HG02870 (cell line): ENCODE results near the gene LIMS1.
A peak's percentile ranks its signal among the peaks of the same experiment; 100 is the strongest.
"Not testable (repeated sequence)": the region's sequence is repeated elsewhere in the genome, so short reads cannot be mapped to it uniquely, and the experiment has no call there.

Experiments used
- ATAC-seq: cut with Tn5 transposase; IDR thresholded peaks from one replicate; pipeline ENCODE4 v1.9.1; 2021; ENCODE audit warnings: mild to moderate bottlenecking, moderate library complexity; ENCODE audit not compliant: unreplicated experiment

LIMS1 gene

GRCh38 chr2:108585436-108585835, 51.2 kb downstream of the LIMS1 start:
- ATAC-seq, result no peak

GRCh38 chr2:108586116-108586515, 51.8 kb downstream of the LIMS1 start:
- no peak for ATAC-seq

DNA sequence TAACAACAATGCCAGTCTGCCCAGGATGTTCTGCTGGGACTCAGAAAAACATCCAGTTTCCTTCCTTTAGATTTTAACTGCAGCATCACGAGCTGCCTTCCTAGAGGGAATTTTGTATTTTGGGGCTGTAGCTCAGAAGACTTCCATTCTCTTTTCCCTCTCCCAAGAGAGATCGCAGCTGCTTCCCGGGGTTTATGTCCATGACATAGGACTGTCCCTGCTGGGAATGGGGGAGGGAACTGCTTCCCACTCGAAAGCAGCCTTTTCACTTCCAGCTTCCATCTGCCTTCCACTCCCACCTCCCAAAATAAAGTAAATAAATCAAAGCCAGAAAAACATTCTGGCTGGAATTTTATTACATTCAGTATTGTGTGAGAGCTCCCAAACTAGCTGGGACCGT, 52.4 kb downstream of the LIMS1 start:
- no peak for ATAC-seq

DNA sequence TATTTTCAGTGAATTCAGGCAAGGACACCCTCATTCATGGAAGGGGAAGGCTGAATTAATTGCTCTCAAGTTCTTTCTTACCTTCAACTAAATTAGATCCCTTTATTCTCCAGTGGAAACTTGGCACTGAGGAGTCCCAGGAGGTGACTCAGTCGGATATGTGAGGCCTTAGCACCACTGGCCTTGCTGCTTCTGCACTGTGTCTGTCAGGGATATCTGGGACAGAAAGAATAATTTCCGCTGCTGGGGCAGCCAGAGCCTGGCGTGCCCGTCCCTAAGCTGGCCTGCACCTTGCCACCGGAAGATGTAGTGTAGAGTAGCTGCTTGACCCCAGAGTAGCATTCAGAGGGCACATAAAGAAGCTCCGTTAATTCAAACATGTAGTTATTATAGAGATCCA, 53.4 kb downstream of the LIMS1 start:
- ATAC-seq, result no peak

GRCh38 chr2:108588070-108588668, 53.9 kb downstream of the LIMS1 start:
- ATAC-seq, result peak; percentile 35

- no peak for ATAC-seq
Measured at GRCh38 chr2:108589372-108589771, 55.1 kb downstream of the LIMS1 start.

DNA sequence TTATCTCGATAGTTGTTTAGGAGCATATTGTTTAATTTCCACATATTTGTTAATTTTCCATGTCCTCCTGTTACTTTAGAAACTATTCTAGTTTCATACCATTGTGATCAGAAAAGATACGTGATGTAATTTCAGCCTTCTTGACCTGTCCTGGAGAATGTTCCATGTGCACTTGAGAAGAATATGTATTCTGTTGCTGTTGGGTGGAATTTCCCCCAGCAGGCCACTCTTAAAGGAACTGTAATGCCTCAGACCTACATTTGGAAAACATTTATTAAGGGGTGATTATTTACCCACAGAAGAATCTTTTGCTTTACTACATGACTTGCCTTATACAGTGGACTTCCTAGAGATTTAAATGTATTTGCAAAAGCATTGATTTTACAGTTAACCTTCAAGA, 55.5 kb downstream of the LIMS1 start:
- no peak for ATAC-seq

DNA sequence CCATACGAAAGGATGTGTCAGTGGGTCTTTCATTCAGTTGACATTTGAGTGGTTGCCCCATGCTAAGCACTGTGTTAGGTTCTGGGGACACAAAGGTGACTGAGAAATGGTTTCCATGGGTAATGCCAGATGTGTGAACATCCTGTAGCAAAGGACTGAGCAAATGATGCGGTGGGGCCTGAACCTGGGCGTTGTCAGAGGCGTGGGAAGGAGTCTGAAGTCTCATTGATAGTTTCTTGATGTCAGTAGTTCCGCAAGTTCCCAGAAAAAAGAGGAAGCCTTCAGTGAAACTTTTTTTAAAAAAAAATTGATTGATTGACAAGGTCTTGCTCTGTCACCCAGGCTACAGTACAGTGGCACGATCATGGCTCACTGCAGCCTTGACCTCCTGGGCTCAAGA, 56.9 kb downstream of the LIMS1 start:
- peak; percentile 24 for ATAC-seq

DNA sequence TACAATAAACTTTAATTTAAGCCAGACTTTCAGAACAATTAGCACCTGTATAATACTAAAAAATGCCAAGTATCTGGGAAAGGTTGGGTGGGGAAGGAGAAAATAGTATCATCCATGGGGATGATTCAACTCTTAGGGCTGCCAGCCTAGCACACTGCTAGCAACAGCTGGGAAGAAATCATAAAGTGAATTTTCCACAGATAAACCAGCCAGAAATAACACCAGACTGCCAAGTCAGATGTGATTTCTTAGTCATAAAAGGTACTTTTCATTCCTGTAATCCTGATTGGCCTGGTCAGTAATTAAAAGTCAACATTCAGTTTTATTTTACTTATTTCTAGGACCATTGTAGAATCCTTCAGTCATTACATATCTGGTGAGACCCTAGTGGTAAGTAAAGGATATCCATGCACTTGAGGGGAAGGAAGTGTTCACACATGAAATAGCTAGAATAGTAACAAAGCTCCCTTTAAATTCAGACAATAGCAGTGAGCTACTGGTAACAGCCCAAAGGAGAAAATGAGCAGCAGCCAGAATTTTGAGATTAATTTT, 59.4 kb downstream of the LIMS1 start:
- ATAC-seq, result no peak

- ATAC-seq, result peak; percentile 94
Measured at GRCh38 chr2:108594132-108594981, 60.1 kb downstream of the LIMS1 start.

DNA sequence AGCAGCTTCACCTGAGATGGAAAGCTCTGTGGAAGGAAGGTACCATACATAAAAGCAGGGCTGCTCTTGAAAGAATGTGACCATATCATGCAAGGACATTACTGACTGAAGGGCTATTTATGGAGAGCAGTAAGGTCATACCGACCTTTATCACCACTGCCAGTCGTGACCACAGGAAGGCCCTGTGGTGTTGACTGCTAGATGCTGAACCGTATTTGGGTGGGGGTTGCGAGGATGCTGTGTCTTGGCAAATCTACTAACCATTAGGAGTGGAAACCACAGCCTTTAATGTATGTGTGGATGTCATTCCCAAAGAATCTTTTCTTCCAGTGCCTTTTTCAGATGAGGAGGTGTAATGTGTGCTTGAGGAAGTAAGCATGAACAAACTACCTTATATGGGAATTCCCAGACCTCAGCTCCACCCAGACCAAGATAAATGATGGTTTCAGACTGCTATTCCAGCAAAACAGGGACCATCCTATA, 60.8 kb downstream of the LIMS1 start:
- ATAC-seq, result peak; percentile 33

DNA sequence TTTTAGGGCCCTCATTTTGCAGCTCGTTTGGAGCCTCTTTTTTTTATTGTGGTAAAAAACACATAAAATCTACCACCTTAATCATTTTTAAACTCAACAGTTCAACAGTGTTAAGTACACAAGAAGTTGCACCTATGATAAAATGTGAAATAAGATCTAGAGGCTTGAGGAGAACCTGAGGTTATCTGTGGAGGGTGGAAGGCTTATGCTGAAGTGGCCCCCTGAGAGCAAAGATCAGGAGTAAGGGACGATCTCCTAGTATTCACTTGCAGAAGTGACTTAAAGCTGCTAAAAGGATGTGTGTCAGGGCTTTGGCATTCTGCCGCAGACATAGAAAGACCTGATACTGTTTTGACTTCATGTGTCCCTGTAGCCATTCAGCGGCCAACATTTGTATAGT, 61.5 kb downstream of the LIMS1 start:
- not testable (repeated sequence) for ATAC-seq

- ATAC-seq, result not testable (repeated sequence)
Measured at GRCh38 chr2:108597105-108597744, 63.0 kb downstream of the LIMS1 start.

DNA sequence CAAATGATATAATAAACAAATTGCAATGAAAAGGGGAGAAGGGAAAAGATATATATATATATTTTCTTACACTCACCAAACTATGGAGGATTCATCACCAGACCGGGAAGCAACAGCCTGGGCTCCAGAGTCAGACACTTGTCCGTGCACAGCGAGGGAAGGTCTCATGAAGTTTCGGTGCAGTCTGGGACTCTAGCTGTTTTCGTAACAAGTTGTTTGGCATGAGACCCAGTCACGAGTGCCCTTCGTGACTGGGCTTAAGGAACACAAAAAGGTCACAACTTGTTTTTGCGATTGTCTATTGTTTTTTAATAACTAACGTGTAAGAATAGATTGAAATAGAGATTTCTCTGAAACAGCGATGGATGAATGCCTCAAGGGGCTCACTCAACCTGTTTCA, 66.9 kb downstream of the LIMS1 start:
- ATAC-seq, result not testable (repeated sequence)

- ATAC-seq, result no peak
Measured at GRCh38 chr2:108602422-108602821, 68.2 kb downstream of the LIMS1 start.

DNA sequence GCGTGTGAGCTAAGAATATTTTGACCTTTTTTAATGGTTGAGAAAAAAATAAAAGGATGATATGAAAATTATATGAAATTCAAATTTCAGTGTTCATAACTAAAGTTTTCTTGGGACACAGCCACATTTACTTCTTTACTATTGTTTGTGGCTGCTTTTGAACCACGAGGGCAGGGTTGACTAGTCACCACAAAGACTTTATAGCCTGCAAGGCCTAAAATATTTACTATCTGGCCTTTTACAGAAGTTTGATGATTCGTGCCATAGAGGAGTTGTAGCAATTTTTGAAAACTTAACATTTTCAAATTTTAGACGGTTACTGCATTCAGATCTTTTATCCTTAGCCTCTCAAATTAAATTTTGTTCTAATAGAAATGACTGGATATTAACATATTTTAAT, 69.9 kb downstream of the LIMS1 start:
- no peak for ATAC-seq

GRCh38 chr2:108605947-108606346, 71.7 kb downstream of the LIMS1 start:
- ATAC-seq, result peak; percentile 73

DNA sequence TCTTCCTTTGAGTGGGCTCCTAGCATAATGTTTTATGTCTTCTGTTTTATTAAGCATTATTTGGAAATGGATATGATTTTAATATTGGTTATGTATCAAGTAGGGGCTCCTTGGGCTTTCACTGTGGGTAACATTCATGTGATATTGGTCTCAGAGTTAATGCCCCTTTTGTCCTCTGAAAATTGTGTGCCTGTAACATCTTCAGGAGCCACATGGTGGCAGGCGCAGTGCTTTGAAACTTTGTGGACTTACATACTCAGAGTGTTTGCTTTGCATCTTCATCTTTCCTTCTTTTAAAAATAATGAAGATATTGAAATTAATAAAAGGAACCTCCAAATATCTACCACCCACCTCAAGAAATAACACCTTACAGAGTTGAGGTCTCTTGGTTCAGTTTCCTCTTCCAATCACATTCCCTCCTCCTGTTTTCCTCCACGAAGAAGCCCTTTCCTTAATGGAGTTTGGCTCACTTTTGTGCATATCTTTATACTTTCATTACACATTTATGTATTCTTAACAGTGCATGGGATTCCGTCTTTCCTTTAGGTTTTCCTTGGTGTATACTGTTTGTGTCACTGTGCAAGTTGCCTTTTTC, 73.5 kb downstream of the LIMS1 start:
- no peak for ATAC-seq

DNA sequence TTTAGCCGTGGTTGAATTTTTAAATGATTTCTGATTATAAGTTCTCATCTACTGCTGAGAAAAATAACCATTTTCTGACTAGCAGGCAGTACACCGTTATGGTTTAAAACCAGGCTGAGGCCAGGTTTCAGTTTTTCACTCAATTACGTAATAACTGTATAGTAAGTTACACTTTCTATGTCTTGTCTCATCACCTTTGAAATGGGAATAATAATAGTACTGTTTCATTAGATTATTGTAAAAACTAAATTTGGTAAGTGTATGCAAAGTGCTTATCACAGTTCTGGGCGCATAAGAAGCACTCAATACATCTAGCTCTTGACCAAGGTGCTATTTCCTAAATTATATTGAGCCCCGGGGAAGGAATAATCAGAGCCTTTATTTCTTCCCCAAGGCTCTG, 76.8 kb downstream of the LIMS1 start:
- no peak for ATAC-seq

GRCh38 chr2:108612153-108612513, 77.9 kb downstream of the LIMS1 start:
- ATAC-seq, result peak; percentile 74

DNA sequence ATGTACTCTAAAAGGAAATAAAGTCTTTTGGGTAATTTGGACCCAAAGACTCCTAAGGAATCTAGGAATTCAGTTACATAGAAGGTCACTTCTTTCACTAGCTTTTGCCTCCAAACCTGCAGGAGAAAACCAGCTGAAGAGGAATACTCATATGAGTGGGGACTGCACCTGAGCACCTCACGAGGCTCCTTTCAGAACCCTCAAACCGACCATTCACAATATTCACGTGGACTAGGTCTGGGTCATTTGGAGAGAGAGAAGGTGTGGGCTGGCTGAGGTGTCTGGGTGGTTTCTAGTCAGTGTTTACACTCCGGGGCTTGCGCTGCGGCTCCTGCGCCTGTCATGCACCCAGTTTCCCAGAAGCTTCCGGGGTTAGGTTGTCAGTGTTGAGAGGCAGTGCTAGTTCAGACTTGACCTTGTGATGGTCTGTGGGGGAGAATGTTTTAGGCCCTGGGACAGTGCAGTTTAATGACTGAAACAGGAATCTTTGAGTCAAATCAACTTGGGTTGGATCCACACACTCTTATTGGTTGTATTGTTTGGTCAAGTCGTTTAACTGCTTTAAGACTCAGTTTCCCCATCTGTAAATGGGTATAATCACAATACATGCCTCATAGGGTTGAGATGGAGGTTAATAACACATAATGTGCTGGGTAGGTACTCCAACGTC, 78.4 kb downstream of the LIMS1 start:
- ATAC-seq, result peak; percentile 84
